GM18517 (cell line): Measurements from ENCODE around the gene EXOC4.

Experiments used
- ATAC-seq: cut with Tn5 transposase; IDR thresholded peaks from one replicate; pipeline ENCODE4 v1.9.1; 2021; ENCODE audit warnings: mild to moderate bottlenecking, moderate library complexity; ENCODE audit not compliant: unreplicated experiment

The EXOC4 gene

GRCh38 chr7:133662276-133662675 lies 409.4 kb downstream of the EXOC4 start:
- no peak for ATAC-seq

GRCh38 chr7:133662830-133663229 lies 410.0 kb downstream of the EXOC4 start:
- no peak for ATAC-seq

GRCh38 chr7:133664528-133664927 lies 411.6 kb downstream of the EXOC4 start:
- ATAC-seq, result no peak

- ATAC-seq, result no peak
Observed at GRCh38 chr7:133668296-133669060, 415.6 kb downstream of the EXOC4 start.

- no peak for ATAC-seq
Observed at GRCh38 chr7:133669061-133669455, 416.2 kb downstream of the EXOC4 start.

- no peak for ATAC-seq
Observed at GRCh38 chr7:133670250-133670649, 417.4 kb downstream of the EXOC4 start.

GRCh38 chr7:133672866-133673265 lies 420.0 kb downstream of the EXOC4 start:
- ATAC-seq, result no peak

- ATAC-seq, result no peak
Observed at GRCh38 chr7:133674079-133674763, 421.3 kb downstream of the EXOC4 start.

GRCh38 chr7:133675510-133676218 lies 422.8 kb downstream of the EXOC4 start:
- no peak for ATAC-seq

- ATAC-seq, result no peak
Observed at GRCh38 chr7:133676805-133677370, 424.0 kb downstream of the EXOC4 start.

- no peak for ATAC-seq
Observed at GRCh38 chr7:133678137-133678814, 425.4 kb downstream of the EXOC4 start.

- ATAC-seq, result no peak
Observed at GRCh38 chr7:133679977-133680376, 427.1 kb downstream of the EXOC4 start.

- no peak for ATAC-seq
Observed at GRCh38 chr7:133681529-133681928, 428.7 kb downstream of the EXOC4 start.

- no peak for ATAC-seq
Observed at GRCh38 chr7:133682364-133683181, 429.7 kb downstream of the EXOC4 start.

- no peak for ATAC-seq
Observed at GRCh38 chr7:133683182-133683454, 430.2 kb downstream of the EXOC4 start.

GRCh38 chr7:133688483-133689239 lies 435.8 kb downstream of the EXOC4 start:
- no peak for ATAC-seq

- ATAC-seq, result no peak
Observed at GRCh38 chr7:133690740-133691139, 437.9 kb downstream of the EXOC4 start.

- ATAC-seq, result no peak
Observed at GRCh38 chr7:133691727-133692610, 439.1 kb downstream of the EXOC4 start.

GRCh38 chr7:133693281-133693680 lies 440.4 kb downstream of the EXOC4 start:
- no peak for ATAC-seq
